GM19240 (cell line): ENCODE measurements around the gene POLR2C.
A peak's percentile ranks its signal among the peaks of the same experiment; 100 is the strongest.
"Not testable (repeated sequence)": the region's sequence is repeated elsewhere in the genome, so short reads cannot be mapped to it uniquely, and the experiment has no call there.

Experiments
- DNase-seq: peaks from one replicate; pipeline ENCODE4 v3.0.0; 2011; ENCODE audit warnings: low spot score; ENCODE audit not compliant: insufficient read length

The POLR2C gene

GRCh38 chr16:57478396-57479204, 16.1 kb downstream of the POLR2C start:
- no peak for DNase-seq

- DNase-seq = no peak
Observed at GRCh38 chr16:57479205-57479975, 16.9 kb downstream of the POLR2C start.

GRCh38 chr16:57479976-57480753, 17.7 kb downstream of the POLR2C start:
- DNase-seq = no peak

GRCh38 chr16:57480754-57481230, 18.3 kb downstream of the POLR2C start:
- DNase-seq = no peak

- DNase-seq = no peak
Observed at GRCh38 chr16:57481421-57481820, 18.9 kb downstream of the POLR2C start.

- DNase-seq = no peak
Observed at GRCh38 chr16:57482845-57483545, 20.5 kb downstream of the POLR2C start.

GRCh38 chr16:57483725-57484514, 21.4 kb downstream of the POLR2C start:
- no peak for DNase-seq

GRCh38 chr16:57484515-57485005, 22.1 kb downstream of the POLR2C start:
- DNase-seq = no peak

GRCh38 chr16:57485091-57485915, 22.8 kb downstream of the POLR2C start:
- no peak for DNase-seq

GRCh38 chr16:57485916-57486857, 23.7 kb downstream of the POLR2C start, which contains the start of gene DOK4:
Gene DOK4, minus strand, starts transcription at chr16:57486493. Its CDS starts 6,986 bp downstream, at chr16:57479507.
- DNase-seq = peak; percentile 85

GRCh38 chr16:57486858-57487834, 24.7 kb downstream of the POLR2C start:
- no peak for DNase-seq

- no peak for DNase-seq
Observed at GRCh38 chr16:57489229-57489628, 26.8 kb downstream of the POLR2C start.

- no peak for DNase-seq
Observed at GRCh38 chr16:57493767-57494166, 31.3 kb downstream of the POLR2C start.

- no peak for DNase-seq
Observed at GRCh38 chr16:57497121-57497520, 34.6 kb downstream of the POLR2C start.

- DNase-seq = no peak
Observed at GRCh38 chr16:57498031-57498430, 35.6 kb downstream of the POLR2C start.

- DNase-seq = not testable (repeated sequence)
Observed at GRCh38 chr16:57499941-57500340, 37.5 kb downstream of the POLR2C start.
